Measurements from ENCODE around the gene STX2. TPM values are rescaled to one million over a fixed set of nuclear protein-coding genes. Genes with fewer than 3 reads are reported as not detected.

The STX2 gene
- polyA plus RNA-seq, 4 donors: 0.45 to 10.0 (median 4.5) TPM

GRCh38 chr12:130809791-130810190, 29.3 kb downstream of the STX2 start:
- H3K4me1 ChIP-seq (ENCODE audit: control insufficient read depth in 3 of 3, insufficient read depth in 2 of 3, low read depth in 1 of 3, low read length in 2 of 3): no peaks in the 10 kb centered on the region
- H3K4me3 ChIP-seq (ENCODE audit: low read depth in 1 of 3, low read length in 3 of 3): no peak overlapping the region
- WGBS, 3 donors: 88 to 94% (median 91%) methylated on average over 6 of the region's 6 CpGs
- DNase-seq: no peak
- no peak for FAIRE-seq
- H3K9me3 ChIP-seq (ENCODE audit: control insufficient read depth in 2 of 2, insufficient read depth in 1 of 2, low read depth in 1 of 2, low read length in 1 of 2): peaks cover 0 to 5% of the 10 kb centered on the region in 2 donors
- H3K27me3 ChIP-seq (ENCODE audit: control insufficient read depth in 3 of 3, insufficient read depth in 3 of 3, low read length in 3 of 3): no peaks in the 10 kb centered on the region
- H3K27ac ChIP-seq (ENCODE audit: low read depth in 1 of 3, low read length in 2 of 3): no peak overlapping the region
- H3K36me3 ChIP-seq (ENCODE audit: control insufficient read depth in 3 of 3, insufficient read depth in 2 of 3, low read depth in 1 of 3, low read length in 3 of 3): peaks cover 0 to 30% (median 0%) of the 10 kb centered on the region in 3 donors

GRCh38 chr12:130807309-130807708, 31.7 kb downstream of the STX2 start:
- Histone ChIP-seq H3K4me3 (ENCODE audit: low read depth in 1 of 3, low read length in 3 of 3) (no peak overlapping the region), H3K27ac (ENCODE audit: low read depth in 1 of 3, low read length in 2 of 3) (no peak overlapping the region), H3K9me3 (ENCODE audit: control insufficient read depth in 2 of 2, insufficient read depth in 1 of 2, low read depth in 1 of 2, low read length in 1 of 2) (peaks cover 0 to 5% of the 10 kb centered on the region in 2 donors), H3K4me1 (ENCODE audit: control insufficient read depth in 3 of 3, insufficient read depth in 2 of 3, low read depth in 1 of 3, low read length in 2 of 3) (no peaks in the 10 kb centered on the region), H3K36me3 (ENCODE audit: control insufficient read depth in 3 of 3, insufficient read depth in 2 of 3, low read depth in 1 of 3, low read length in 3 of 3) (peaks cover 0 to 33% (median 4%) of the 10 kb centered on the region in 3 donors), H3K27me3 (ENCODE audit: control insufficient read depth in 3 of 3, insufficient read depth in 3 of 3, low read length in 3 of 3) (no peaks in the 10 kb centered on the region)
- DNase-seq: no peak
- WGBS, 3 donors: 95 to 96% (median 96%) methylated on average over 18 of the region's 18 CpGs
- FAIRE-seq: no peak

- Histone ChIP-seq H3K4me1 (ENCODE audit: control insufficient read depth in 3 of 3, insufficient read depth in 2 of 3, low read depth in 1 of 3, low read length in 2 of 3) (no peaks in the 10 kb centered on the region), H3K27me3 (ENCODE audit: control insufficient read depth in 3 of 3, insufficient read depth in 3 of 3, low read length in 3 of 3) (no peaks in the 10 kb centered on the region), H3K9me3 (ENCODE audit: control insufficient read depth in 2 of 2, insufficient read depth in 1 of 2, low read depth in 1 of 2, low read length in 1 of 2) (peaks cover 0 to 5% of the 10 kb centered on the region in 2 donors), H3K4me3 (ENCODE audit: low read depth in 1 of 3, low read length in 3 of 3) (no peak overlapping the region), H3K27ac (ENCODE audit: low read depth in 1 of 3, low read length in 2 of 3) (no peak overlapping the region), H3K36me3 (ENCODE audit: control insufficient read depth in 3 of 3, insufficient read depth in 2 of 3, low read depth in 1 of 3, low read length in 3 of 3) (peaks cover 0 to 34% (median 4%) of the 10 kb centered on the region in 3 donors)
- FAIRE-seq (no peak), DNase-seq (no peak)
- 91 to 93% (median 93%) methylated on average over 7 of the region's 7 CpGs for WGBS, 3 donors
Observed at GRCh38 chr12:130806574-130806973, 32.5 kb downstream of the STX2 start.

GRCh38 chr12:130805635-130806034, 33.4 kb downstream of the STX2 start:
- Histone ChIP-seq H3K4me3 (ENCODE audit: low read depth in 1 of 3, low read length in 3 of 3) (no peak overlapping the region), H3K36me3 (ENCODE audit: control insufficient read depth in 3 of 3, insufficient read depth in 2 of 3, low read depth in 1 of 3, low read length in 3 of 3) (peaks cover 0 to 34% (median 7%) of the 10 kb centered on the region in 3 donors), H3K4me1 (ENCODE audit: control insufficient read depth in 3 of 3, insufficient read depth in 2 of 3, low read depth in 1 of 3, low read length in 2 of 3) (no peaks in the 10 kb centered on the region), H3K27ac (ENCODE audit: low read depth in 1 of 3, low read length in 2 of 3) (no peak overlapping the region), H3K9me3 (ENCODE audit: control insufficient read depth in 2 of 2, insufficient read depth in 1 of 2, low read depth in 1 of 2, low read length in 1 of 2) (peaks cover 0 to 5% of the 10 kb centered on the region in 2 donors), H3K27me3 (ENCODE audit: control insufficient read depth in 3 of 3, insufficient read depth in 3 of 3, low read length in 3 of 3) (no peaks in the 10 kb centered on the region)
- WGBS, 3 donors: 86 to 89% (median 86%) methylated on average over 5 of the region's 5 CpGs
- FAIRE-seq (no peak), DNase-seq (no peak)

- 92 to 96% (median 94%) methylated on average over 14 of the region's 14 CpGs for whole genome bisulfite sequencing, 3 donors
Observed at GRCh38 chr12:130804216-130804615, 34.8 kb downstream of the STX2 start.

DNA sequence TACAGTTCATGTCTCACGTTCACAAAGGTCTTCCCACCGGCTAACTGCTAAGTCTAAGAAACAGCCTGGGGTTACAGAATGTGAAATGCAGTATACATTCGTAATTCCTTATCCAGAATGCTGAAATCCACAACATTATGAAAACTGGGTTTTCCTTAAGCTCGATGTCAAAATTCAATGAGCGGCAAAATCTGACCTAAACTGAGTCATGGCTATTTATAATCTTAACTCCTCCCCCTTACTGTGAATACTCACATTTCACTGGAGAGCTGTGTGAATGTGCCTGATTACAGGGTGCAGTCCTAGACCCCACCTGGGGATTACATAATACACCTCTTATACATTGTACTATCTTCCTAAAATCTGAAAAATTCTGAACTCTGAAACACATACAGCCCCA, 35.3 kb downstream of the STX2 start:
- DNase-seq: no peak
- no peak overlapping the region for H3K27ac ChIP-seq (ENCODE audit: low read depth in 1 of 3, low read length in 2 of 3)
- H3K27me3 ChIP-seq (ENCODE audit: control insufficient read depth in 3 of 3, insufficient read depth in 3 of 3, low read length in 3 of 3): no peaks in the 10 kb centered on the region
- no peak overlapping the region for H3K4me3 ChIP-seq (ENCODE audit: low read depth in 1 of 3, low read length in 3 of 3)
- no peak for FAIRE-seq
- H3K9me3 ChIP-seq (ENCODE audit: control insufficient read depth in 2 of 2, insufficient read depth in 1 of 2, low read depth in 1 of 2, low read length in 1 of 2): peaks cover 0 to 5% of the 10 kb centered on the region in 2 donors
- H3K4me1 ChIP-seq (ENCODE audit: control insufficient read depth in 3 of 3, insufficient read depth in 2 of 3, low read depth in 1 of 3, low read length in 2 of 3): no peaks in the 10 kb centered on the region
- WGBS, 3 donors: 91 to 96% (median 92%) methylated on average over 5 of the region's 5 CpGs
- H3K36me3 ChIP-seq (ENCODE audit: control insufficient read depth in 3 of 3, insufficient read depth in 2 of 3, low read depth in 1 of 3, low read length in 3 of 3): peaks cover 0 to 26% (median 7%) of the 10 kb centered on the region in 3 donors

More at GRCh38 chr12:130804216-130804615, 34.8 kb downstream of the STX2 start:
- Histone ChIP-seq H3K36me3 (ENCODE audit: control insufficient read depth in 3 of 3, insufficient read depth in 2 of 3, low read depth in 1 of 3, low read length in 3 of 3) (peaks cover 0 to 28% (median 7%) of the 10 kb centered on the region in 3 donors), H3K4me1 (ENCODE audit: control insufficient read depth in 3 of 3, insufficient read depth in 2 of 3, low read depth in 1 of 3, low read length in 2 of 3) (no peaks in the 10 kb centered on the region), H3K27ac (ENCODE audit: low read depth in 1 of 3, low read length in 2 of 3) (no peak overlapping the region), H3K27me3 (ENCODE audit: control insufficient read depth in 3 of 3, insufficient read depth in 3 of 3, low read length in 3 of 3) (no peaks in the 10 kb centered on the region), H3K4me3 (ENCODE audit: low read depth in 1 of 3, low read length in 3 of 3) (no peak overlapping the region), H3K9me3 (ENCODE audit: control insufficient read depth in 2 of 2, insufficient read depth in 1 of 2, low read depth in 1 of 2, low read length in 1 of 2) (peaks cover 0 to 5% of the 10 kb centered on the region in 2 donors)
- DNase-seq (no peak), FAIRE-seq (no peak)

DNA sequence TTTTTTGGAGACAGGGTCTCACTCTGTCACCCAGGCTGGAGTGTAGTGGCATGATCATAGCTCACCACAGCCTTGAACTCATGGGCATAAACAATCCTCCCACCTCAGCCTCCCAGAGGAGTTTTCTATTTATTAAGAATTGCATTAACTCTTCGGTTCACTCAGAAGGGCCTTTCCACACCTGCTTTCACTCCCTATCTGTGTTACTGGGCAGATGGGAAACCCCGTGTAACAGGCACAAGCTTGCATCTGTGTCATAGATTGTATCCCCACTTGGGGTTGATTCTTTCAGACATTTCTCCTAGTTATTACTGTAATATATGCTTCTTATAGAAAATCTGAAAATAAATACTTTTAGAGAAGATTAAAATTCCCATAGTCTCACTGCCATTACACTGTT, 38.7 kb downstream of the STX2 start:
- H3K27me3 ChIP-seq (ENCODE audit: control insufficient read depth in 3 of 3, insufficient read depth in 3 of 3, low read length in 3 of 3): no peaks in the 10 kb centered on the region
- no peak overlapping the region for H3K27ac ChIP-seq (ENCODE audit: low read depth in 1 of 3, low read length in 2 of 3)
- 84 to 90% (median 87%) methylated on average over 2 of the region's 2 CpGs for whole genome bisulfite sequencing, 3 donors
- H3K4me1 ChIP-seq (ENCODE audit: control insufficient read depth in 3 of 3, insufficient read depth in 2 of 3, low read depth in 1 of 3, low read length in 2 of 3): no peaks in the 10 kb centered on the region
- H3K36me3 ChIP-seq (ENCODE audit: control insufficient read depth in 3 of 3, insufficient read depth in 2 of 3, low read depth in 1 of 3, low read length in 3 of 3): peaks cover 0 to 26% (median 7%) of the 10 kb centered on the region in 3 donors
- FAIRE-seq (no peak), DNase-seq (no peak)
- no peaks in the 10 kb centered on the region for H3K9me3 ChIP-seq (ENCODE audit: control insufficient read depth in 2 of 2, insufficient read depth in 1 of 2, low read depth in 1 of 2, low read length in 1 of 2)
- no peak overlapping the region for H3K4me3 ChIP-seq (ENCODE audit: low read depth in 1 of 3, low read length in 3 of 3)

GRCh38 chr12:130799051-130799450, 40.0 kb downstream of the STX2 start:
- Histone ChIP-seq H3K36me3 (ENCODE audit: control insufficient read depth in 3 of 3, insufficient read depth in 2 of 3, low read depth in 1 of 3, low read length in 3 of 3) (peaks cover 0 to 23% (median 5%) of the 10 kb centered on the region in 3 donors), H3K27ac (ENCODE audit: low read depth in 1 of 3, low read length in 2 of 3) (no peak overlapping the region), H3K9me3 (ENCODE audit: control insufficient read depth in 2 of 2, insufficient read depth in 1 of 2, low read depth in 1 of 2, low read length in 1 of 2) (no peaks in the 10 kb centered on the region), H3K27me3 (ENCODE audit: control insufficient read depth in 3 of 3, insufficient read depth in 3 of 3, low read length in 3 of 3) (no peaks in the 10 kb centered on the region), H3K4me3 (ENCODE audit: low read depth in 1 of 3, low read length in 3 of 3) (no peak overlapping the region), H3K4me1 (ENCODE audit: control insufficient read depth in 3 of 3, insufficient read depth in 2 of 3, low read depth in 1 of 3, low read length in 2 of 3) (no peaks in the 10 kb centered on the region)
- WGBS, 3 donors: 85 to 90% (median 89%) methylated on average over 4 of the region's 4 CpGs
- DNase-seq: no peak
- FAIRE-seq: no peak

All from small intestine (tissue), 7 donors.